NCI-H2196 (cell line): ENCODE measurements around the gene ZNF677.
"Not testable (repeated sequence)": the region's sequence is repeated elsewhere in the genome, so short reads cannot be mapped to it uniquely, and the experiment has no call there.

Experiments used
- DNase-seq: peaks from one replicate; lab custom pipeline; 2025; ENCODE audit not compliant: unreplicated experiment; lab: John Stamatoyannopoulos, UW

ZNF677 gene

GRCh38 chr19:53254411-53255341 is at the start of gene ZNF677:
ZNF677 (minus strand) TSS chr19:53254873; CDS start chr19:53251550, 3,323 bp downstream.
- no peak for DNase-seq

GRCh38 chr19:53301341-53301740 is 46.7 kb upstream of the ZNF677 start:
- not testable (repeated sequence) for DNase-seq

- no peak for DNase-seq
Measured at GRCh38 chr19:53294786-53295441, 40.2 kb upstream of the ZNF677 start.

- DNase-seq: no peak
Measured at GRCh38 chr19:53290758-53291549, 36.3 kb upstream of the ZNF677 start.

- DNase-seq: no peak
Measured at GRCh38 chr19:53285087-53285486, 30.4 kb upstream of the ZNF677 start.

GRCh38 chr19:53281947-53282346 is 27.3 kb upstream of the ZNF677 start:
- not testable (repeated sequence) for DNase-seq

GRCh38 chr19:53275480-53275879 is 20.8 kb upstream of the ZNF677 start:
- no peak for DNase-seq

GRCh38 chr19:53272044-53272443 is 17.4 kb upstream of the ZNF677 start:
- no peak for DNase-seq

- not testable (repeated sequence) for DNase-seq
Measured at GRCh38 chr19:53269861-53270260, 15.2 kb upstream of the ZNF677 start.

- DNase-seq: not testable (repeated sequence)
Measured at GRCh38 chr19:53267623-53268022, 12.9 kb upstream of the ZNF677 start, which contains the start of gene VN1R4. VN1R4 (minus strand) TSS chr19:53267723; CDS start chr19:53267665, 58 bp downstream.

GRCh38 chr19:53257715-53258342 is 3.2 kb upstream of the ZNF677 start, which contains the start of gene VN1R2:
VN1R2 (plus strand) TSS chr19:53258292; CDS start chr19:53258376, 84 bp downstream.
- DNase-seq: not testable (repeated sequence)

- no peak for DNase-seq
Measured at GRCh38 chr19:53246498-53246897, 8.2 kb downstream of the ZNF677 start.

GRCh38 chr19:53237114-53237777 is 17.4 kb downstream of the ZNF677 start:
- no peak for DNase-seq

- no peak for DNase-seq
Measured at GRCh38 chr19:53224606-53225005, 30.1 kb downstream of the ZNF677 start.

GRCh38 chr19:53222716-53223115 is 32.0 kb downstream of the ZNF677 start:
- not testable (repeated sequence) for DNase-seq

GRCh38 chr19:53212703-53213320 is 41.9 kb downstream of the ZNF677 start:
- DNase-seq: no peak

- DNase-seq: not testable (repeated sequence)
Measured at GRCh38 chr19:53211554-53211953, 43.1 kb downstream of the ZNF677 start.

GRCh38 chr19:53196777-53197396 is 57.8 kb downstream of the ZNF677 start:
- peak; percentile 60 for DNase-seq

GRCh38 chr19:53195265-53195903 is 59.3 kb downstream of the ZNF677 start:
- DNase-seq: peak; percentile 55
